Type B pancreatic cell (in vitro differentiated cells): ENCODE data around the gene CPSF3. TPM values are rescaled to one million over a fixed set of nuclear protein-coding genes. Genes with fewer than 3 reads are reported as not detected.
A peak's percentile ranks its signal among the peaks of the same experiment; 100 is the strongest.

ENCODE experiments used
- DNase-seq: peaks from one replicate; pipeline ENCODE4 v3.0.0; 2021; ENCODE audit warnings: mixed read lengths; ENCODE audit not compliant: unreplicated experiment; ENCODE audit errors: extremely low spot score
- H3K27ac Mint-ChIP-seq: 2 replicates; pipeline ENCODE4 v1.8.0; 2021; ENCODE audit warnings: mild to moderate bottlenecking, mixed read lengths
- H3K27me3 Mint-ChIP-seq: 2 replicates; pipeline ENCODE4 v1.8.0; 2021; ENCODE audit warnings: mixed read lengths
- H3K36me3 Mint-ChIP-seq: 2 replicates; pipeline ENCODE4 v1.8.0; 2021; ENCODE audit warnings: mixed read lengths
- H3K4me1 Mint-ChIP-seq: one replicate; pipeline ENCODE4 v1.8.0; 2021; ENCODE audit warnings: mixed read lengths; ENCODE audit not compliant: unreplicated experiment
- H3K4me3 Mint-ChIP-seq: 2 replicates; pipeline ENCODE4 v1.8.0; 2021; ENCODE audit warnings: mild to moderate bottlenecking, mixed read lengths
- H3K9me3 Mint-ChIP-seq: 2 replicates; pipeline ENCODE4 v1.8.0; 2021; ENCODE audit warnings: mixed read lengths
- total RNA-seq: library from RNA; stranded (reverse); gene quantifications from 2 replicates; pipeline ENCODE4 v1.2.1, GENCODE V29; 2021; ENCODE audit warnings: low replicate concordance
- TF ChIP-seq, protein P1 (sequence below): fragments of 200-600 bp; sonication (generic); conservative IDR thresholded peaks from 2 replicates; pipeline ENCODE4 v1.5.0; 2021; ENCODE audit warnings: antibody characterized with exemption, mild to moderate bottlenecking

CPSF3 gene
- total RNA-seq, 1 donor from 2014 or later = 60.6 TPM

DNA sequence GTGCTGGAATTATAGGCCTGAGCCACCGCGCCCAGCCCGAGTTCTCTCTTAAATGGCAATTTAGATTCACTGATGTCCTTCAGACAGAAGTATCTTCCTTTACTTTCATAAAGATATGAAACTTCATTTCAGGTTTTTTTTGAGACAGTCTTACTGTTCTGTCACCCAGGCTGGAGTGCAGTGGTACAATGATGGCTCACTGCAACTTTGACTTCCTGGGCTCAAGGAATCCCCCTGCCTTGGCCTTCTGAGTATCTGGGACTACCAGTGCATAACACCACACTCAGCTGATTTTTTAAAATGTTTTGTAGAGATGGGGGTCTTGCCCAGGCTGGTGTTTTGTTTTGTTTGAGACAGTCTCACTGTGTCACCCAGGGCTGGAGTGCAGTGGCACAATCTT lies 13.3 kb upstream of the CPSF3 start:
- no peaks in the 10 kb centered on the region for H3K9me3 Mint-ChIP-seq
- H3K4me3 Mint-ChIP-seq = no peak overlapping the region
- H3K27me3 Mint-ChIP-seq = no peaks in the 10 kb centered on the region
- DNase-seq = no peak
- peaks cover 11% of the 10 kb centered on the region for H3K4me1 Mint-ChIP-seq
- H3K27ac Mint-ChIP-seq = no peak overlapping the region
- TF ChIP-seq, protein P1, sequence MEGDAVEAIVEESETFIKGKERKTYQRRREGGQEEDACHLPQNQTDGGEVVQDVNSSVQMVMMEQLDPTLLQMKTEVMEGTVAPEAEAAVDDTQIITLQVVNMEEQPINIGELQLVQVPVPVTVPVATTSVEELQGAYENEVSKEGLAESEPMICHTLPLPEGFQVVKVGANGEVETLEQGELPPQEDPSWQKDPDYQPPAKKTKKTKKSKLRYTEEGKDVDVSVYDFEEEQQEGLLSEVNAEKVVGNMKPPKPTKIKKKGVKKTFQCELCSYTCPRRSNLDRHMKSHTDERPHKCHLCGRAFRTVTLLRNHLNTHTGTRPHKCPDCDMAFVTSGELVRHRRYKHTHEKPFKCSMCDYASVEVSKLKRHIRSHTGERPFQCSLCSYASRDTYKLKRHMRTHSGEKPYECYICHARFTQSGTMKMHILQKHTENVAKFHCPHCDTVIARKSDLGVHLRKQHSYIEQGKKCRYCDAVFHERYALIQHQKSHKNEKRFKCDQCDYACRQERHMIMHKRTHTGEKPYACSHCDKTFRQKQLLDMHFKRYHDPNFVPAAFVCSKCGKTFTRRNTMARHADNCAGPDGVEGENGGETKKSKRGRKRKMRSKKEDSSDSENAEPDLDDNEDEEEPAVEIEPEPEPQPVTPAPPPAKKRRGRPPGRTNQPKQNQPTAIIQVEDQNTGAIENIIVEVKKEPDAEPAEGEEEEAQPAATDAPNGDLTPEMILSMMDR = no peak
- H3K36me3 Mint-ChIP-seq = peaks cover 21% of the 10 kb centered on the region

- Mint-ChIP-seq H3K4me1 (no peaks in the 10 kb centered on the region), H3K27ac (no peak overlapping the region), H3K36me3 (peaks cover 13% of the 10 kb centered on the region), H3K27me3 (no peaks in the 10 kb centered on the region), H3K9me3 (no peaks in the 10 kb centered on the region), H3K4me3 (no peak overlapping the region)
- TF ChIP-seq, protein P1 = no peak
- no peak for DNase-seq
These were observed 10.7 kb upstream of the CPSF3 start for GRCh38 chr2:9412781-9413180.

DNA sequence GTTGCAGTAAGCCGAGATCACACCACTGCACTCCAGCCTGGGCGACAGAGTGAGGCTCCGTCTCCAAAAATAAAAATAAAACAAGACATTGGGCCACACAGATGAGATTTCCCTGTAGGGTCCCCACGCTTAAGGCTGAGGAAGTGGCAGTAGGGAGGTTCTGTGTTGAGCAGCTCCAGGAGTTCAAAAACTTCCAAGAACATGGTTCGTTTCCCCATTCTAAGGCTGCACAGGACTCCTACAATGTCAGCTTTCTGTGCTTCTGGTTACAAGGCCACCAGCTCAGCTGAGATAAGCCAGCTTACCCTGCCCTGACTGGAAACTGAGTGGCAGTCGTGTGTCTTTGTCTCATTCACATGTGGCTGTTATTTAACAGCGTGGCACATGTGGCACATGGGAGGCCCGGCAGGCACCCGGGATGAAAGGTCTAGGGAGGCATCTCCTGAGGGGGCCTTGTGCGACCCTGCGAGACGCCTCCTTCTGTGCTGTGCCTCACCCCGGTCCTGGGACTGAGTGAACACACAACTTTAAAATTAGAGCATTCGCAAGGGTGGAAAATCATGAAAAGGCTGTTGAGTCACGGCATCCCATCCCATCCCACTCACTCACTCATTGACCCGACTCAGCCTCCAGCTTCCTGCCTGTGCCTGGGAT lies 7.8 kb upstream of the CPSF3 start:
- no peaks in the 10 kb centered on the region for H3K9me3 Mint-ChIP-seq
- H3K27me3 Mint-ChIP-seq = no peaks in the 10 kb centered on the region
- H3K4me3 Mint-ChIP-seq = no peak overlapping the region
- TF ChIP-seq, protein P1 = no peak
- no peak for DNase-seq
- H3K4me1 Mint-ChIP-seq = peaks cover 10% of the 10 kb centered on the region
- no peak overlapping the region for H3K27ac Mint-ChIP-seq
- H3K36me3 Mint-ChIP-seq = peaks cover 20% of the 10 kb centered on the region

DNA sequence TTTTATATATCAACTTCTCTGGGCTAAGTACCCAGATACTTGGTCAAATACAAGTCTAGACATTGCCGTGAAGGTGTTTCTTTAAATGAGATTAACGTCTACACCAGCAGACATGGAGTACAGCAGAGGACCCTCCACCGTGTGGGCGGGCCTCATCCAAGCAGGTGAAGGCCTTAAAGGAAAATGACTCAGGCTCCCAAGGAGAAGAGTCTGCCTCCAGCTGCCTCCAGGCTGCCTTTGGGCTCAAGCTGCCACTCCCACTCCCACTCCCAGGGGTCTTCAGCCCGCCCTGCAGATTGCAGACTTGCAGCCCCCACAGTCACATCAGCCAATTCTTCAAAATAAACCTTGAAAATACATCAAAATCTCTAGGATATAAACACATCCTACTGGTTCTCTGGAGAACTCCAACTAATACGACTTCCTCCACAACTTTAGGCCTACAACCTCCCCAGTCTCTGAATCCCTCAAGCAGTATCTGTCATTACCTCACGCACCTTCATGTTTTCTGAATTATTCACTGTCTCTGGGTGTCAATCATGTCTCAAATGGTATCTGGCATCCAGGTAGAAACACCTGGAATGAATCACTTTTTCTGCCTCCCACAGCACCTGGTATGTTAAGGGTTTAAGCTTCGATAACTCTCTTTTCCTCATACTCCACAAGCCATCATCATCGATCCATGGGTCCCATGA lies 7.0 kb upstream of the CPSF3 start:
- peak overlapping the region; percentile 2 for H3K4me3 Mint-ChIP-seq
- H3K27ac Mint-ChIP-seq = peak overlapping the region; percentile 55

GRCh38 chr2:9416962-9417316 lies 6.5 kb upstream of the CPSF3 start:
- H3K9me3 Mint-ChIP-seq = no peaks in the 10 kb centered on the region
- no peak for DNase-seq
- H3K4me3 Mint-ChIP-seq = peak overlapping the region; percentile 2
- H3K4me1 Mint-ChIP-seq = peaks cover 16% of the 10 kb centered on the region
- TF ChIP-seq, protein P1 = no peak
- peaks cover 17% of the 10 kb centered on the region for H3K36me3 Mint-ChIP-seq
- no peaks in the 10 kb centered on the region for H3K27me3 Mint-ChIP-seq
- H3K27ac Mint-ChIP-seq = peak overlapping the region; percentile 55

More for the DNA sequence above, 7.0 kb upstream of the CPSF3 start:
- H3K36me3 Mint-ChIP-seq = peaks cover 17% of the 10 kb centered on the region
- TF ChIP-seq, protein P1 = no peak
- no peaks in the 10 kb centered on the region for H3K27me3 Mint-ChIP-seq
- H3K9me3 Mint-ChIP-seq = no peaks in the 10 kb centered on the region
- no peak for DNase-seq
- H3K4me1 Mint-ChIP-seq = peaks cover 12% of the 10 kb centered on the region
